ENCODE data around the gene MACROD2.

MACROD2 gene

GRCh38 chr20:14691994-14692393 is 696.7 kb downstream of the MACROD2 start:
- DNase-seq (ENCODE audit: extremely low read depth in 1 of 2, low read depth in 1 of 2) = no peak

GRCh38 chr20:14696478-14696877 is 701.2 kb downstream of the MACROD2 start:
- no peak for DNase-seq (ENCODE audit: extremely low read depth in 1 of 2, low read depth in 1 of 2)

GRCh38 chr20:14696937-14697336 is 701.6 kb downstream of the MACROD2 start:
- DNase-seq (ENCODE audit: extremely low read depth in 1 of 2, low read depth in 1 of 2) = no peak

DNA sequence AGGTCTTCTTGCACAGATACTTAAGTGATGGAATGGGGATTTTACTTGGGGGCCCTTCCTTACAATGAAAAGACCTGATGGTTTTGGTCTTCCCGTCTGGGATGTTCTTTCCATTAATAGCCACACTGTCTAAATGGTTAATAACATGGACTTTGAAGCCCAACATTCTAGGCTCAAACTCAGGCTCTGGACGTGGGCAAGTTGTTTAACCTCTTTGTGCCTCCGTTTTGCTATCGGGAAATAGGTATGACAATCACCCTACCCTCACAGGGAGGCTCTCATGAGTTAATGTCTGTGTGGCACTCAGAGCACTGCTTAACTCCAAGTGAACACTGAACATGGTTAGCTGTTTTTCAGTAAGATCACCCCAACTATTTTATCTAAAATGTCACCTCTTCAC is 702.8 kb downstream of the MACROD2 start:
- DNase-seq (ENCODE audit: extremely low read depth in 1 of 2, low read depth in 1 of 2) = no peak

- DNase-seq (ENCODE audit: extremely low read depth in 1 of 2, low read depth in 1 of 2) = no peak
These were observed 703.5 kb downstream of the MACROD2 start for GRCh38 chr20:14698605-14699373.

GRCh38 chr20:14700639-14700960 is 705.3 kb downstream of the MACROD2 start:
- no peak for DNase-seq (ENCODE audit: extremely low read depth in 1 of 2, low read depth in 1 of 2)

- no peak for DNase-seq (ENCODE audit: extremely low read depth in 1 of 2, low read depth in 1 of 2)
These were observed 706.0 kb downstream of the MACROD2 start for GRCh38 chr20:14701326-14701725.

GRCh38 chr20:14706555-14706954 is 711.2 kb downstream of the MACROD2 start:
- DNase-seq (ENCODE audit: extremely low read depth in 1 of 2, low read depth in 1 of 2) = no peak

- DNase-seq (ENCODE audit: extremely low read depth in 1 of 2, low read depth in 1 of 2) = no peak
These were observed 711.8 kb downstream of the MACROD2 start for GRCh38 chr20:14707026-14707680.

GRCh38 chr20:14707865-14708596 is 712.7 kb downstream of the MACROD2 start:
- no peak for DNase-seq (ENCODE audit: extremely low read depth in 1 of 2, low read depth in 1 of 2)

- no peak for DNase-seq (ENCODE audit: extremely low read depth in 1 of 2, low read depth in 1 of 2)
These were observed 714.1 kb downstream of the MACROD2 start for GRCh38 chr20:14709439-14709838.

- DNase-seq (ENCODE audit: extremely low read depth in 1 of 2, low read depth in 1 of 2) = no peak
These were observed 715.6 kb downstream of the MACROD2 start for GRCh38 chr20:14710951-14711350.

DNA sequence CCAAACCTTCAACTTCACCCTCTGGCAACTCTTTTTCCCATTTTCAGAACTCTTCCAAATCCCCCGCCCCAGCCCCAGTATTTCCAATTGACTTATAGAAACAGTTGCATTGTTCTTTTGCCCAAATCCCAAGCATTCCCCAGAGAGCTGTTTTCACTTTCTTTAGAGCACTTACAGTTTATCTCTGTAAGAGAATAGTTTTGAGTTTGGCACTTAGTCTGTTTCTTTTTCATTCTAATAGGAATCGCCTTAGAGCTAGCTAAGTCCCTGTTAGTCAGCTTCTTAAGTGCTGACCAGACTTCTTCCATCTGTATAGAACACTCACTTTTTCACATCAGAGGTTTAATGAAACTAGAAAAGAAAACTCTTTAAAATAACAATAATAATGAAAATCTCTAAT is 716.3 kb downstream of the MACROD2 start:
- DNase-seq (ENCODE audit: extremely low read depth in 1 of 2, low read depth in 1 of 2) = no peak

GRCh38 chr20:14712302-14712739 is 717.0 kb downstream of the MACROD2 start:
- DNase-seq (ENCODE audit: extremely low read depth in 1 of 2, low read depth in 1 of 2) = no peak

- DNase-seq (ENCODE audit: extremely low read depth in 1 of 2, low read depth in 1 of 2) = no peak
These were observed 720.1 kb downstream of the MACROD2 start for GRCh38 chr20:14715400-14715799.

- no peak for DNase-seq (ENCODE audit: extremely low read depth in 1 of 2, low read depth in 1 of 2)
These were observed 721.1 kb downstream of the MACROD2 start for GRCh38 chr20:14716351-14716801.

DNA sequence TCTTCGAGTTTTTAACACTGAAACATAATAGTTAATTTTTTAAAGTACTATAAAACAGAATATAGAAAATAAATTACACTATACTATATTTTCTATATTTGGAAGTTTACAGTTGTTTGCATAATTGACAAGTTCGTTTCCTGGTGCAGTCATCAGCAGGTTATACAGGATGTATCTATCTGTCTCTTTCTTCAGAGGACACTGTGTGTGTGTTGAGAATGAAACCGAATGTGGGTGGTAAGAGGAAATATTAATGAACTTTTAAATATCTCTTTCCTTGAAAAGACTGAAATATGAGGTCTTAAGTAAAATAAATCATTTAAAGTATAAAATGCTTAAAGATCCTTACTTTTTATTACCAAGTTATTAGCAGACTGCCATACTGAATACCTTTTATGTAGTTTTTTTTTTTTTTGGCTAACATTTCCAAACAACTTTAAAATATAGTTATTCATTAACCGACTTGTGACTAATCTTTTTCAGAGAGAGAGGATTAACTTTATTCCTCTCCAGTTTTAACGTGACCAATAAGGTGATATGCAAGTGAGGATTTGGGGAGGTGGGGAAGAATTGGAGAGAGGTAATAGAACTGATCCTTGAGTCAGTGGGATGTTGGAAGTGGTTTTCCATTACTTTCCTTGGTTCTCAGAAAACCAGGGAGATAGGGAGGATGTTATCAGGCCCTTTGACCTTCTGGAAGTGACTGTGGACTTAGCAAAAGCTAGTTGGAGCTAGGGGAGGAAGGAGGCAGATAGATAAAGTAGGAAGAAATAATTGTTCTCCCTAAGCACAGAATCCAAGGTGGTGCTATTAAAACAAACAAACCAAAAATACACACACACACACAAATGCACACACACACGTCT is 722.1 kb downstream of the MACROD2 start:
- no peak for DNase-seq (ENCODE audit: extremely low read depth in 1 of 2, low read depth in 1 of 2)

GRCh38 chr20:14720251-14720650 is 724.9 kb downstream of the MACROD2 start:
- DNase-seq (ENCODE audit: extremely low read depth in 1 of 2, low read depth in 1 of 2) = no peak

- DNase-seq (ENCODE audit: extremely low read depth in 1 of 2, low read depth in 1 of 2) = no peak
These were observed 726.7 kb downstream of the MACROD2 start for GRCh38 chr20:14721926-14722452.

GRCh38 chr20:14723614-14724013 is 728.3 kb downstream of the MACROD2 start:
- DNase-seq (ENCODE audit: extremely low read depth in 1 of 2, low read depth in 1 of 2) = no peak

GRCh38 chr20:14724036-14724435 is 728.7 kb downstream of the MACROD2 start:
- DNase-seq (ENCODE audit: extremely low read depth in 1 of 2, low read depth in 1 of 2) = no peak
